Hindlimb muscle (tissue), 1 donor: ENCODE data around the gene TAS1R2. TPM values are rescaled to one million over a fixed set of nuclear protein-coding genes. Genes with fewer than 3 reads are reported as not detected.
A peak's percentile ranks its signal among the peaks of the same experiment; 100 is the strongest.
"Not testable (repeated sequence)": the region's sequence is repeated elsewhere in the genome, so short reads cannot be mapped to it uniquely, and the experiment has no call there.

ENCODE experiments used
- DNase-seq: peaks from one replicate; pipeline ENCODE4 v3.0.0-alpha.2; 2013
- polyA plus RNA-seq: library from polyadenylated mRNA; unstranded; fragments of 120-200 nt; gene quantifications from one replicate; pipeline ENCODE4 v1.2.1, GENCODE V29; 2013; ENCODE audit not compliant: insufficient read length

Gene TAS1R2
- not detected for polyA plus RNA-seq

GRCh38 chr1:18859560-18859959 lies at the start of gene TAS1R2:
Gene TAS1R2, minus strand, starts transcription at chr1:18859660. Its CDS starts 0 bp downstream, at chr1:18859660.
- no peak for DNase-seq

- no peak for DNase-seq
Measured at GRCh38 chr1:18907917-18908845, 48.7 kb upstream of the TAS1R2 start.

GRCh38 chr1:18907021-18907916 lies 47.8 kb upstream of the TAS1R2 start:
- peak; percentile 72 for DNase-seq

GRCh38 chr1:18903291-18903756 lies 43.9 kb upstream of the TAS1R2 start:
- DNase-seq, result no peak

GRCh38 chr1:18902523-18903290 lies 43.2 kb upstream of the TAS1R2 start, which contains the start of gene ALDH4A1:
Gene ALDH4A1, minus strand, starts transcription at chr1:18902555. Its CDS starts 32 bp downstream, at chr1:18902523.
- peak; percentile 97 for DNase-seq

GRCh38 chr1:18901952-18902522 lies 42.6 kb upstream of the TAS1R2 start:
- no peak for DNase-seq

- DNase-seq, result no peak
Measured at GRCh38 chr1:18901147-18901951, 41.9 kb upstream of the TAS1R2 start.

GRCh38 chr1:18900303-18900841 lies 40.9 kb upstream of the TAS1R2 start:
- no peak for DNase-seq

GRCh38 chr1:18899363-18900049 lies 40.0 kb upstream of the TAS1R2 start:
- no peak for DNase-seq

- no peak for DNase-seq
Measured at GRCh38 chr1:18898567-18898966, 39.1 kb upstream of the TAS1R2 start.

- no peak for DNase-seq
Measured at GRCh38 chr1:18895317-18895716, 35.9 kb upstream of the TAS1R2 start.

GRCh38 chr1:18893120-18893519 lies 33.7 kb upstream of the TAS1R2 start:
- no peak for DNase-seq

GRCh38 chr1:18891858-18892257 lies 32.4 kb upstream of the TAS1R2 start:
- not testable (repeated sequence) for DNase-seq

GRCh38 chr1:18891426-18891780 lies 31.9 kb upstream of the TAS1R2 start:
- no peak for DNase-seq

GRCh38 chr1:18890706-18891425 lies 31.4 kb upstream of the TAS1R2 start:
- no peak for DNase-seq

- no peak for DNase-seq
Measured at GRCh38 chr1:18886003-18886335, 26.5 kb upstream of the TAS1R2 start.

- no peak for DNase-seq
Measured at GRCh38 chr1:18885311-18886002, 26.0 kb upstream of the TAS1R2 start.

- DNase-seq, result no peak
Measured at GRCh38 chr1:18884727-18885126, 25.3 kb upstream of the TAS1R2 start.

GRCh38 chr1:18884419-18884717 lies 24.9 kb upstream of the TAS1R2 start:
- DNase-seq, result no peak
